GM18505 (cell line): ENCODE data around the gene HNMT.

Experiments
- ATAC-seq: cut with Tn5 transposase; IDR thresholded peaks from one replicate; pipeline ENCODE4 v1.9.1; 2021; ENCODE audit not compliant: unreplicated experiment
- POLR2A ChIP-seq: IDR thresholded peaks from 4 replicates; pipeline ENCODE4 v1.6.1; 2011; ENCODE audit warnings: borderline replicate concordance; ENCODE audit not compliant: insufficient read depth, insufficient read length; ENCODE audit errors: extremely low read depth

HNMT gene

DNA sequence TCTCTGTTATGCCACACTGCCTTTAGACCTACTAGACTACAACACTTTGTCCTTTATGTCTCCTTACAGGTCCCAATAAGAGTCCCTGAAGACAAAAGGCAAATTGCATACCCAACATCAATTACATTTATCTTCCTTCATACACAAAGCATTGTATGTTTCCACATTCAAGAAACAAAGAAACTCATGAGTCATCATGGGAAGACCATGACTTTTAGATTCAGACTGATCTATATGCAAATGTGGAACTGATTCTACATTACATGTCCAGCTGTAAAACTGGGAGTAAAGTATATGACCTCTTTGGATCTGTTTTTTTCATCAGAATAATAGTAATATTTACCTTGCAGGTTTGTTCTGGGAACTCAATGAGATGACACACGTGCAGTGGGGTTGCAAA is 25.2 kb upstream of the HNMT start:
- no peak for ATAC-seq
- TF ChIP-seq POLR2A: no peak

DNA sequence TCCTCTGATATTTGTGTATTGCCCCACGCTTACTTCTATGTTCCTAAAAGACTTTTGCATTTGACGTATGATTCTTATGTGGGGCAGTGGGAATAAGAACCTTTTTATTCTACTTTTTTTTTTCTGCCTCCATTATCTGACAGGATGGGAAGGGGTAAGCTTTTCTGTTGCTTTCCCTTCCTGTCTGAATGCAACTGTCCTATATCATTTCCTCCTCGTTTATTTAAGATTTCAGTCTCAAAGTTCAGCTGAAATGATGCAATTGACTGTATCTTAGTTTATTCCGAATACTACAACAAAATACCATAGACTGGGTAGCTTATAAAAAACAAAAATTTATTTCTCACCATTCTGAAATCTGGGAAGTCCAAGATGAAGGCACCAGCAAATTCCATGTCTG is 24.1 kb upstream of the HNMT start:
- ATAC-seq: no peak
- TF ChIP-seq POLR2A: no peak

DNA sequence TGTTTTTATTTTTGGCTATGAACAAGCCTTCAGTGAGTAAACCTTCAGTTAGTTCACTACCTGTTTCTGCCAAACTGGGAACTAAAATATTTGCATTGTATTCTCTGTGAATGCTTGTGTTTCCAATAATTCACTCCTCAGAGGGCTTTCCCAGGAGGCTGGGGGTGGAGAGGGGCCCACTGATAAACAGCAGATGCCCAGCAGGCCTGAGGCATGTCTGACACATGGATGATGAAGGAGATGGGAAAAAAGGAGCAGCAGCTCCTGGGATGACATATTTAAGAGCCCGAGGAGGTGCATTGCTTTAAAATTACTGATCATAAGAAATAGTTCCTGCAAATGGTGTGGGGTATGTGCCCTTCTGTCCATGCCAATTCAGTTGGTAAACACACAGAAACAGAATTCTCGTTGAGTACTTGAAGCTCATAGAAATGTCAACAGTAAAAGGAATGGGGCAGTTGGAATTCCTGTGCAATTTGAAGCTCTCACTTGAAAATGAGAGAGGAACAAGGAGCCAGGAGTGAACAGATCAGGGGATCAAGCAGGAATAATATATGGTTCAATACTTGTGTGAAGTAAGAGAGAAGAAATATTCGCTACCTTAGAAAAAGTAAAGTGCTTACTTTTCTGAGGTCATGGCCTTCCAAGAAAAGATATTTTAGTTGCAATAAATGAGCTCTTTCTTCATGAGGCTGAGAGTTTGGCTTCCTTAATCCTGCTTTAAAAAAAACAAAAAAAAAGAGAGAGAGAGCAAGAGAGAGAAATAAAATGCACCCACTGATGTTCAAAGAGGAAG is 22.0 kb upstream of the HNMT start:
- no peak for TF ChIP-seq POLR2A
- ATAC-seq: no peak

GRCh38 chr2:137942833-137943677 is 21.2 kb upstream of the HNMT start:
- ATAC-seq: no peak
- TF ChIP-seq POLR2A: no peak

DNA sequence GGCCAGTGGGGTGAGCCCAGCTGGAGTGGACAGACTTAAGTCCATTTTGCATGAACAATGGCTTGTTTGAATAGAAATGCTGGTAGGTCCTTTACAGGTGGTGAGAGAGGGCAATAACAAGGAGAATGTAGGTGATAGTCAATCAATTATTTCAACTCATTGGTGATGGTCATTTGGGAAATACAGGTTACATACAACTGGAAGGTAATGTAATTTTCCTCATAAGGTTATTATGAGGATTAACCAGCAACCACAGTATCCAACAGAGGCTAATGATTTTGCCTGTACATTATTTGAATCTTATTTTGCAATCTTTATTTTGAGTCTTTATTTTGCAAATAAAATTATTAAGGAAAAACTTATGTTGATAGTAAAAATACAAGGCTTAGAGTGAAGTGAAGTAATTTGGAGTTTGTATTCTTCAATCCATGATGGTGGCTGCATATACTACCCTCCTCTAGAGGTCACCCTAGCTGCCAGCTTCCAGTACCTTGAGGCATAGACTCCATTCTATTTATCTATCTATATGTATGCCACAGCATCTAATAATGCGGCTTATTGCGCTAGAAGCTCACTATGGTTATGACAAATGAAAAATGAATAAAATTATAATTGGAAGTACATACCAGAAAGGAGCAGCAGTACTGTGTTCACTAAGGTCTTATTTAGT is 20.5 kb upstream of the HNMT start:
- TF ChIP-seq POLR2A: no peak
- ATAC-seq: no peak

DNA sequence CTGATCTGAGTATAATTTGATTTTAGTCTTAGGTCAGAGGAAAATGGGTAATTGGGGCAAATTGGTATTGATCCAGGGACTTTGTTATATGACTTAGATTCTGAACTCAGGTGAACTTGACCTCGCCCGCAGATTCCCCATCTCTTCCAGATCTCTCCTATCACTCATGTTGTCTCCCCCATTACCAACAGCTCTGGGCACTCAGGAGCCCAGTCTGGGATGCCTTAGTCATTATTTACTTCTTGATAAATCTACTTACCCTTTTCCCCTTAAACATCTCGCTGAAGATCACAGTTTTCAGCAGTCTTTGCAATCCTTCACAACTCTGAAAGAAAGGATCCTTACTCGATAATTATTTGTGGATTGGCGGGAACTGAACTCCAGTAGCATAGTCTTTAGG is 19.6 kb upstream of the HNMT start:
- no peak for ATAC-seq
- no peak for TF ChIP-seq POLR2A

DNA sequence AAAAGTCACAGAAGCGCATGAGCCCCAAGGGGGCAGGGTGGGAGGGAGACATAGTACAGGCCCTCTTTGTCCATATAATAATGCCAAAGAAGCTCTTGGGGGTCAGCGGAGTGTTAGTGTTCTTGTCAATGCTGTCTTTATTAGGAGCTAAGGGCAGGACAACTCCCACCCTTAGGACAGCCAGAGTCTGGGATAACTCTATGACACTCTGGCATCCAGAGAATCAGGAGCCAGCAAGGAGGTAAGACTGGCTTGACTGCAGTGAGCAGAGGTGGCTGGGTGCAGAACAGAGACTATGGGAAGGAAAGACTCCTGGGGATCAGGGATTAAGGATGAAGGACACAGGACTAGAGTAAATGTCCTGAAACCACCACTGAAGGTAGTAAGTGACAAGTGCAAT is 19.0 kb upstream of the HNMT start:
- no peak for TF ChIP-seq POLR2A

DNA sequence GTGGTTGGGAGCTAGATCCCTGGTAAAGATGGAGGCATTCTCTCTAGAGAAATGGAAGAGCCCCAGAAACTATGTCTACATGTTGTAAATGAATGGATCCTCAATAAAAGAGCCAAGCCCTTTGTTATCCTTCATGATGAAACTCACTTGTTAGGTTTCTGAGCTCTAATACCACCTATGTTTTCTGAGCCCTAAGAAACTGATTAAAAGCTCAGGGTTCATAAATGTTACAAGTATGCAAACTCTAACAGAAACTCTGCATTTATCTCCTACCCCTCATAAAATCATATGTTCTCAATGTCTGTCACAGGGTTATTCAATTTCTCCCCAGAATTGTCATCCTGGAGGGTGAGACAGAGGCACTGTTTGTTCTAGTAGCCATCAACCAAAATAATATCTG is 18.0 kb upstream of the HNMT start:
- no peak for ATAC-seq
- TF ChIP-seq POLR2A: no peak

More for the DNA sequence above, 19.0 kb upstream of the HNMT start:
- no peak for ATAC-seq

DNA sequence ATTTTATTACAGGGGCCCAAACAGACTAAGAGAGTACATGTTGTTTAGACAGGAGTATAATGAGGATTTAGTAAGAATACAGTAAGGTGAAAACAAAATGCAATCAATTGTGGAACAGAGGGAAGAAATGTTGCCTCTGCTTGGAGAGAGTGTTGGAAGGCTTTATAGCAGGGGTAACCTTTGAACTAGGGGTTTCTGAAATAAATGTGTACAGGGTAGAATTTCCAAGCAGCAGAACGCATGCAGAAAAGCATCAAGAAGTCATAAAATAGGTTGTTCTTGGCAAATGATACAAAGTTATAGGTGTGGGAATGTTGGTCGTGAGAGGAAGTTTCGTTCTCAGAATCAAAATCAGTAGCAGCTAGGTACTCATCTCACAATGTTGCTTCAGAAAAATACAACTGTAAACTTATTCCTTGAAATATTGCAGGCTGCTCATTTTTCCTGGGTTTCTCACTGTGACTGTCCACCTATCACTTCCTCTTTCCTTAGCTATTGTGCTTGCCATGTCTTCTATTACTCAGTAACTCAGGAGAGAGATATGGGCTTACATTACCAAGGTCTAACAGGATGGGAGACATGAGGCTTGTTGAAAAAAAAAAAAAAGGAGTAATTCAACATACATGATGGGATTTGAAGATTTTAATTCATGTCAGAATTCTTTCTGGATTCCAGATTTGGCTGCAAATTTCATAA is 17.1 kb upstream of the HNMT start:
- no peak for ATAC-seq
- TF ChIP-seq POLR2A: no peak

DNA sequence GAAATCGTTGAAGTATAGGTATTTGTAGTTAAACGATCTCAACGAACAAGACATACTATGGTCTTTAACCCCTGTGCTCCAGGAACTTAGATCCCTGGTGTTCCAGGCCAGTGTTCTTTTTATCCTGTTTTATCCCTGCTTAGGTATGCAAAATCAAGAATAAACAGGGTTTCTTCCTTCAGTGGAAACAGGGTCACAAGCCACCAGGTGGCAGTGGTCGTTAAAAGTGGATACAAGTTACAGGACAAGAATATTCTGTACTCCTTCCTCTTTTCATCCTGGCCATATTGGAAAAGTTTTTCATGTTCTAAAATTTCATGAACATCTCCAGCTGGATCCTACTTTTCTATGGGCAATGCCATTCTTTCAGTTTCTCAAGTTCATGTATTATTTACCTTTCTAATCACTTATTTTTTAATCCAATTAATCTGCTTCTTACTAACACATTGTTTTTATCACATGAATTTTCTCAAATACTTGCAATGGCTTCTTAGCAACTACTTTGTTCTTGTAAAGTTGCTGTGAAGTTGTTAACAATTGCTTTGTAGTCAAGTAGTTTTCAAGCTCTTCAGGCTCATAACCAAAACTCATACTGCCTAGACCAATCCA is 16.4 kb upstream of the HNMT start:
- TF ChIP-seq POLR2A: no peak
- no peak for ATAC-seq

GRCh38 chr2:137948894-137949293 is 15.4 kb upstream of the HNMT start:
- ATAC-seq: no peak
- no peak for TF ChIP-seq POLR2A

GRCh38 chr2:137950238-137950637 is 14.0 kb upstream of the HNMT start:
- ATAC-seq: no peak
- TF ChIP-seq POLR2A: no peak

DNA sequence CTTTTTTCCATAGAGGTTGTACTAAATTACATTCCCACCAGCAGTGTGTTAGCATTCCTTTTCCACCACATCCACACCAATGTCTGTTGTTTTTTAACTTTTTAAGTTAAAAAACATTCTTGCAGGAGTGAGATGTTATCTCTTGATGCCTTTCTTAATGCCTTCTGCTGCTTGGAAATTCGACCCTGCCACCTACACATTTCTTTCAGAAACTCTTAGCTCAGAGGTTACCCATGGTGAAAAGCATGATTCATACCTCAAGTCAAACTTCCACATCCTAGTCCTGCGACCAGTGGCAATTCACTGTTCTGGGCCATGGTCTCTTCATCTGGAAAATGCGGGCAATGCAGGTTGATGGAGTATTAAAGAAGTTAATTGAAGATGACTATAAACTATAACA is 12.7 kb upstream of the HNMT start:
- TF ChIP-seq POLR2A: no peak
- no peak for ATAC-seq
